ENCODE results near the gene MYH16.
"Not testable (repeated sequence)": the region's sequence is repeated elsewhere in the genome, so short reads cannot be mapped to it uniquely, and the experiment has no call there.

The MYH16 gene

DNA sequence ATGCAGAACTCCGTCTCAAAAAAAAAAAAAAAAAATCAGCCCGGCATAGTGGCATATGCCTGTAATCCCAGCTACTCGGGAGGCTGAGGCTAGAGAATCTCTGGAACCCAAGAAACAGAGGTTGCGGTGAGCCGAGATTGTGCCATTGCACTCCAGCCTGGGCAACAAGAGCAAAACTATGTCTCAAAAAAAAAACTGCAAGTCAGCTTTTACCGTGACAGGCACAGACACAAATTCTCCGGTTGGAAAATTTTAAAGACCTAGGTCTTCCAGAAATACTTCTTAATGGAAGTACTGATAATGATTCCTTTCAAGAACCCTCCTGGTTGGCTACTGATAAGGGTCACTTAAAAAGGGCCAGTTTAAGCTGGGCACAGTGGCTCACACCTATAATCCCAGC is 82.5 kb downstream of the MYH16 start:
- DNase-seq (ENCODE audit: low spot score), result no peak

DNA sequence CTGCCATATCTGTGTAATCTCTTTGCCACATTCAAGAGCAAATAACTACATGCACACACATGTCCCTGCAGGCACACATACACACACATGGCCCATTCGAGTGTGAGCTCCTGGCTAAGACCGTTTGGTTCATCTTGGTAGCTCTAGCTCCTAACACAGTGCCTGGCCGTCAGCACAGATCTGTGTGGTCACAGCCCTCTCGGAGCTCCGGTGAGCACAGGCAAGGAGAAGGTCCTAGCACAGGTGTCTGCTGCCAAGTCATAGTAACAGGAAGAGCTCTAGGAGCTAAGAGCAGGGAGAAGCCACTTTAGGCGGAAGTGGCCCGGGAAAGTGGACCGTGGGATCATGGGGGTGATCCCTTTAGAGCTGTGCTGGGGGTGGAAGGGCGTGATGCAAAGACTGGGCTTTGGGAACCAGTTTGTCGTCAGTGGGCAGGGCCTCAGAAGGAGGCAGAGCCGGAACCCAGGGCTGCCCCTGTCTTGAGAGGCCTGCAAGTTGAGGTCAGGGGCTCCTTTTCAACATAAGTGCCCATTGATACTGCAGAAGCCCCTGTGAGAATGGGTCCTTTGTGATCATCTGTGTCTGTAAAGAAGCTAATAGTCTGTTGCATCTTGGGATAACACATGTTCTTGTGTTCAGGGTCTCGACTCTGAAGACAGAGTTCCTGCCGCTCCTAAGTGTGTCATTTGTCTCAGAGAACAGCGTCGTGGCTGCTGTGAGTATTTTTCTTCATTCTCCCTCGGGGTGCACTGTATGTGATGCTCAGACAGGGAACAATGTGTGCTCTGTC is 85.3 kb downstream of the MYH16 start:
- no peak for DNase-seq (ENCODE audit: low spot score)

- DNase-seq (ENCODE audit: low spot score), result not testable (repeated sequence)
Measured at GRCh38 chr7:99358521-99358920, 85.9 kb downstream of the MYH16 start.

- DNase-seq (ENCODE audit: low spot score), result no peak
Measured at GRCh38 chr7:99359465-99360154, 87.0 kb downstream of the MYH16 start.
